Prostate gland (tissue), 2 donors: ENCODE results near the gene FOXR1. TPM values are rescaled to one million over a fixed set of nuclear protein-coding genes. Genes with fewer than 3 reads are reported as not detected.
"Not testable (repeated sequence)": the region's sequence is repeated elsewhere in the genome, so short reads cannot be mapped to it uniquely, and the experiment has no call there.

Experiments used
- DNase-seq: peaks from one replicate; pipeline ENCODE4 v3.0.0-alpha.2; 2019; ENCODE audit warnings: low spot score
- H3K27ac ChIP-seq, 2 donors: fragments of 200-600 bp; sonication (generic); 2 replicates each; pipeline ENCODE4 v1.5.1; 2017 to 2019
- H3K27me3 ChIP-seq: fragments of 200-600 bp; sonication (generic); replicated peaks from 2 replicates; pipeline ENCODE4 v1.5.1; 2019; ENCODE audit not compliant: insufficient read depth
- H3K36me3 ChIP-seq, 2 donors: fragments of 200-600 bp; sonication (generic); 1 replicate in 1 of 2; 2 replicates in 1 of 2; pipeline versions ENCODE4 v1.5.1 to v1.8.1; 2017 to 2019
- H3K4me1 ChIP-seq: fragments of 200-600 bp; sonication (generic); replicated peaks from 2 replicates; pipeline ENCODE4 v1.5.1; 2019
- H3K4me3 ChIP-seq, 2 donors: fragments of 200-600 bp; sonication (generic); 2 replicates each; pipeline ENCODE4 v1.5.1; 2017 to 2019
- H3K9me3 ChIP-seq: fragments of 200-600 bp; sonication (generic); 2 replicates; pipeline ENCODE4 v1.5.1; 2017
- CTCF ChIP-seq, 4 experiments: fragments of 200-600 bp in 2 of 4; fragments of 450-650 bp in 2 of 4; sonication (generic) in 2 of 4; IDR thresholded peaks; 1 replicate in 3 of 4; 2 replicates in 1 of 4; pipeline ENCODE4 v1.5.1; 2016 to 2019; ENCODE audit warnings: antibody characterized with exemption in 4 of 4, mild to moderate bottlenecking in 2 of 4, moderate library complexity in 2 of 4
- POLR2A ChIP-seq: fragments of 450-650 bp; IDR thresholded peaks from one replicate; pipeline ENCODE4 v1.6.1; 2016; ENCODE audit warnings: antibody characterized with exemption, mild to moderate bottlenecking
- POLR2AphosphoS5 ChIP-seq: sonication (generic); formaldehyde crosslinking; IDR thresholded peaks from one replicate; pipeline ENCODE4 v1.6.1; 2017; ENCODE audit warnings: antibody characterized with exemption
- WGBS: methylation state at CpG from one replicate; pipeline ENCODE4 v1.1.5; 2018; 5-methylcytosine and 5-hydroxymethylcytosine counted together
- intact Hi-C: fragments of 100-400 bp; cut with DNase I; formaldehyde crosslinking; loops from one replicate; pipeline ENCODE4 v1.14.2; 2022
- total RNA-seq, 2 donors: library from RNA; depleted of rRNA; stranded (reverse); fragments of >200 nt; gene quantifications; one replicate each; pipeline ENCODE4 v1.1.0, GENCODE V29; 2016

Gene FOXR1
- total RNA-seq, 2 donors from 2014 or later = 1.8 TPM; not detected in 1

DNA sequence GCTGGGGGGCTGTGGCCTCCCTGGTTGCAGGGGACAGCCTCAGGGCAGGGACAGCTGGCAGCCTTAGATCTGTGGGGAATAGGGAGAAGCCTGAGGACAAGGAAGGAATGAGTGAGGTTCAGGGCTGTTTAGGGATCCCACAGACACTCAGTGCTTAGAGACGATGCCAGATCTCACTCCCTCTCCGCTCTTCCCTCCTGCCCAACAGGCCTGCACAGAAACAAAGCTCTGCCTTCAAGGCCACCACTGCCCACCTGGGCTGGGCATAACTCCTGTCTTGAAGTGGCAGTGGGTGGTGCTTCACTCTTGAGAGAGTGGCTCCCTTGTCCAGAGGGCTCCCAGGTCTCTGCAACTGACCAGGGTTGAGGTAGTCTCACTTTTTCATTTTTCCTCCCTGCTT, 13.3 kb downstream of the FOXR1 start:
- Histone ChIP-seq H3K27me3 (no peaks in the 10 kb centered on the region), H3K4me3 (no peak overlapping the region), H3K36me3 (no peaks in the 10 kb centered on the region), H3K27ac (no peak overlapping the region), H3K4me1 (no peaks in the 10 kb centered on the region), H3K9me3 (no peaks in the 10 kb centered on the region)
- no peak for DNase-seq
- no peak for TF ChIP-seq POLR2AphosphoS5
- no peak for TF ChIP-seq CTCF (IDR thresholded peaks at IDR 0.05)
- no peak for TF ChIP-seq POLR2A
- intact Hi-C loops = no loop called here
- 57% methylated on average over 2 of the region's 2 CpGs for WGBS

DNA sequence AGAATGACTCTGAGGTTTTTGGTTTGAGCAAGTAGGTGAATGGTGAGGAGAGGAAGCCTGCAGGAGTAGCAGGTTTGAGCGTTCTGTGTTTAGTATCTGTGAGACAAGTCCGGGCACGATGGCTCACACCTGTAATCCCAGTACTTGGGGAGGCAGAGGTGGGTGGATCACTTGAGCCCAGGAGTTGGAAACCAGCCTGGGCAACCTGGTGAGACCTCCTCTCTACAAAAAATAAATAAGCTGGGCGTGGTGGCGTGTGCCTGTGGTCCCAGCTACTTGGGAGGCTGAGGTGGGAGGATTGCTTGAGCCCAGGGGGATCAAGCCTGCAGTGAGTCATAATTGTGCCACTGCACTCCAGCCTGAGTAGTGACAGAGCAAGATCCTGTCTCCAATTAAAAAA, 16.7 kb downstream of the FOXR1 start:
- Histone ChIP-seq H3K4me3 (no peak overlapping the region), H3K36me3 (no peaks in the 10 kb centered on the region), H3K27me3 (no peaks in the 10 kb centered on the region), H3K9me3 (no peaks in the 10 kb centered on the region), H3K27ac (no peak overlapping the region), H3K4me1 (no peaks in the 10 kb centered on the region)
- no peak for TF ChIP-seq POLR2A
- no peak for TF ChIP-seq CTCF (IDR thresholded peaks at IDR 0.05)
- no peak for TF ChIP-seq POLR2AphosphoS5
- intact Hi-C loops = no loop called here
- 36% methylated on average over 5 of the region's 5 CpGs for WGBS
- peak; percentile 22 for DNase-seq

DNA sequence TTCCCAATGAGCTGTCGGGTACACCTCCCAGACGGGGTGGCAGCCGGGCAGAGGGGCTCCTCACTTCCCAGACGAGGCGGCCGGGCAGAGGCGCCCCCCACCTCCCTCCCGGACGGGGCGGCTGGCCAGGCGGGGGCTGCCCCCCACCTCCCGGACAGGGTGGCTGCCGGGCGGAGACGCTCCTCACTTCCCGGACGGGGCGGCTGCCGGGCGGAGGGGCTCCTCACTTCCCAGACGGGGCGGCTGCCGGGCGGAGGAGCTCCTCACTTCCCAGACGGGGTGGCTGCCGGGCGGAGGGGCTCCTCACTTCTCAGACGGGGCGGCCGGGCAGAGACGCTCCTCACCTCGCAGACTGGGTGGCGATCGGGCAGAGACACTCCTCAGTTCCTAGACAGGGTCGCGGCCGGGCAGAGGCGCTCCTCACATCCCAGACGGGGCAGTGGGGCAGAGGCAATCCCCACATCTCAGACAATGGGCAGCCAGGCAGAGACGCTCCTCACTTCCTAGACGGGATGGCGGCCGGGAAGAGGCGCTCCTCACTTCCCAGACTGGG, 20.0 kb downstream of the FOXR1 start:
- DNase-seq, H3K27ac ChIP-seq, H3K9me3 ChIP-seq, intact Hi-C loops, H3K36me3 ChIP-seq, H3K4me3 ChIP-seq, H3K4me1 ChIP-seq, H3K27me3 ChIP-seq: not testable (repeated sequence)
- WGBS = 97% methylated on average over 19 of the region's 44 CpGs

DNA sequence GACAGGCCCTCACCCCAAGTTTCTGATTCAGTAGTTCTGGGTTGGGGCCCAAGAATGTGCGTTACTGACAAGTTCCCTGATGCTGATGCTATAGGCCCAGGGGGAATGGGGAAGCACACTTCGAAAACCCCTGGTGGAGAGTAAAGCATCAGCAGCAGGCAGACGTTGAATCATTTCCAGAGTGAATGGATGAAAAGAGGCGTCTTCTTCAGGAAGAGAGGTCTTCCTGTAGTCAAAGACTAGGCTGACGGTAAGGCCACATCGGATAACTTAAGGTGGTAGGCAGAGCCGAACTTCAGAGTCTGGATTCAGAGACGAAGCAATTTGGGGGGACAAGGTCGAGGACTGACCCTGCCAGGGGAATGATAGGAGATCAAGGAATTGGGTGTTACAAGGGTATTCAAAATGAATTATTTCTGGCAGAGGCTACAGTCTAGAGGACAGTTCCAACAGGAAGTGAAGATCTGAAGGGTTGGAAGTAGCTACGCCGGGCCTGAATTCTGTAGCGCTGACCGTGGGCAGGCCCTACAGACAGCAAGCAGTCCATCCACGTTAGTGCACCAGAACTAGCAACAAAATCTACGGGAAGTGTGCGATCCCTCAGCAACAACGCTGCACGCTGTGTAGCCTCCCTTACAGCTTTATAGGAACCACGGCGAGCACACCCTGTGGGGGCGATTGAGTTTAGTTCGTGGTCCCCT, 25.5 kb downstream of the FOXR1 start:
- H3K4me1 ChIP-seq = peaks cover 5% of the 10 kb centered on the region
- H3K27me3 ChIP-seq = no peaks in the 10 kb centered on the region
- intact Hi-C loops = no loop called here
- WGBS = 26% methylated on average over 22 of the region's 22 CpGs
- no peak for DNase-seq
- TF ChIP-seq POLR2AphosphoS5 (no peak), CTCF (IDR thresholded peaks at IDR 0.05) (no peak), POLR2A (no peak)
- no peaks in the 10 kb centered on the region for H3K36me3 ChIP-seq
- H3K4me3 ChIP-seq = peak overlapping the region; percentile 52 to 64
- no peaks in the 10 kb centered on the region for H3K9me3 ChIP-seq
- peak overlapping the region; percentile 68 to 69 for H3K27ac ChIP-seq

DNA sequence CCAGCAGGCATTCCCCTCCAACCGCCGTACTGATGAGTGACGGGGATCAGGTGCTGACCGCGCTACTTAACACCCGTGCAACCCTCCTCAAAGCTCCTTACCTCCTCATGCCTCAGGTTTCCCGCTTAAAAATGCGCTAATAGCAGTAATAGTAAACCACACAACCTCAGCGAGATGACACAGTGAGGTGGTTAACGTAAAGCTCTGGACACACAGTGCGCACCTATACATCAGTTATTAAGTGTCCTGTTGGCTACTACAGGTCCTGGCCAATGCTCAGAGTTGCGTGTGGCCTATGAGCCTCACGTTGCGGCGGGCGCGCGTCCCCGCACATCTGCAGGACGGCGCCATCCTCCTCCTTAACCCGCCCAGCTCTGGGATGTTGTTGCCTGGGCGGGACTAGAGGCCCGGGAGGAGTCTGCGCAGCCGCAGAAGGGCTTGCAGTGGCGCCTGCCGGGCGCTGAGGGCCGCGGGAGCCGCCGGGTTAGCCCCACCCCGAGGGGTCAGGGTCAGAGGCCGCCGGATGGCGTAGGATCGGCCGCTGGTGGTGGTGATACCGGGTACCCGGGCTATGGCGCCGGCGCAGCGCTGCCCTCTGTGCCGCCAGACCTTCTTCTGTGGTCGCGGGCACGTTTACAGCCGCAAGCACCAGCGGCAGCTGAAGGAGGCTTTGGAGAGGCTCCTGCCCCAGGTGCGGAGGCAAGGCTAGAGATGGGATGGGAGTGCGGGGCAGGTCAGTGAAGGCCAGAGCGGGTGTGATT, 26.2 kb downstream of the FOXR1 start, which contains the start of gene CENATAC:
TSS of gene CENATAC (plus strand) at position 512 of the 761 bp plus-strand sequence. CDS start at position 572, 60 bp downstream.
- TF ChIP-seq POLR2A (peak; percentile 85), CTCF (IDR thresholded peaks at IDR 0.05) (peak in 3 of 4 experiments; percentile 17 to 49 (median 40)), POLR2AphosphoS5 (peak; percentile 96)
- H3K4me3 ChIP-seq = peak within 1 kb of the TSS; percentile 52 to 64
- intact Hi-C loops = no loop called here
- DNase-seq = peak; percentile 89
- H3K36me3 ChIP-seq = no peaks in the 10 kb centered on the region
- no peaks in the 10 kb centered on the region for H3K9me3 ChIP-seq
- peaks cover 5% of the 10 kb centered on the region for H3K4me1 ChIP-seq
- under 1% methylated on average over 47 of the region's 54 CpGs for WGBS
- no peaks in the 10 kb centered on the region for H3K27me3 ChIP-seq
- peak within 1 kb of the TSS; percentile 68 to 69 for H3K27ac ChIP-seq
